GM12801 (cell line): Measurements from ENCODE around the gene GRM7.

ENCODE experiments used
- TF ChIP-seq, protein P1 (sequence below): IDR thresholded peaks from one replicate; pipeline ENCODE4 v1.5.1; 2011; ENCODE audit warnings: control low read depth; ENCODE audit not compliant: insufficient read length; ENCODE audit errors: extremely low read depth

The GRM7 gene

DNA sequence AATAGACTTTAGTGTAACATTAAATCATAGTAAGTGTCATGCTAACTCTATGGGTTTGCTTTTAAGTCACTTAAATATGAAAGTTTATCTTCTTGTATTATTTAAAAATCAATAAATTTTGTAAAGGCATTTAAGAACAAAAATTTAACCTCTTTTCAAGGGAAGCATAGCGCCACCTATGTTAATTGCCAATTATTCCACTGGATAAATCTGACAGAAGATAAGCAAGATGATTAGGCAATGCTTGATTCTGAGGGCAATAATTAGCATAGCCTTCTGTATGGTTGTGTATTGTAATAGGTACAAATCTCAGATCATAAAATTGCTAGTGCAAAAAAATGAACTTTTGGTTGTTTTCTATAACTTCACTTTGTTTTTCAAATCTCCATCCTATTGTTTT, 560.1 kb downstream of the GRM7 start:
- TF ChIP-seq, protein P1, sequence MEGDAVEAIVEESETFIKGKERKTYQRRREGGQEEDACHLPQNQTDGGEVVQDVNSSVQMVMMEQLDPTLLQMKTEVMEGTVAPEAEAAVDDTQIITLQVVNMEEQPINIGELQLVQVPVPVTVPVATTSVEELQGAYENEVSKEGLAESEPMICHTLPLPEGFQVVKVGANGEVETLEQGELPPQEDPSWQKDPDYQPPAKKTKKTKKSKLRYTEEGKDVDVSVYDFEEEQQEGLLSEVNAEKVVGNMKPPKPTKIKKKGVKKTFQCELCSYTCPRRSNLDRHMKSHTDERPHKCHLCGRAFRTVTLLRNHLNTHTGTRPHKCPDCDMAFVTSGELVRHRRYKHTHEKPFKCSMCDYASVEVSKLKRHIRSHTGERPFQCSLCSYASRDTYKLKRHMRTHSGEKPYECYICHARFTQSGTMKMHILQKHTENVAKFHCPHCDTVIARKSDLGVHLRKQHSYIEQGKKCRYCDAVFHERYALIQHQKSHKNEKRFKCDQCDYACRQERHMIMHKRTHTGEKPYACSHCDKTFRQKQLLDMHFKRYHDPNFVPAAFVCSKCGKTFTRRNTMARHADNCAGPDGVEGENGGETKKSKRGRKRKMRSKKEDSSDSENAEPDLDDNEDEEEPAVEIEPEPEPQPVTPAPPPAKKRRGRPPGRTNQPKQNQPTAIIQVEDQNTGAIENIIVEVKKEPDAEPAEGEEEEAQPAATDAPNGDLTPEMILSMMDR, result no peak

DNA sequence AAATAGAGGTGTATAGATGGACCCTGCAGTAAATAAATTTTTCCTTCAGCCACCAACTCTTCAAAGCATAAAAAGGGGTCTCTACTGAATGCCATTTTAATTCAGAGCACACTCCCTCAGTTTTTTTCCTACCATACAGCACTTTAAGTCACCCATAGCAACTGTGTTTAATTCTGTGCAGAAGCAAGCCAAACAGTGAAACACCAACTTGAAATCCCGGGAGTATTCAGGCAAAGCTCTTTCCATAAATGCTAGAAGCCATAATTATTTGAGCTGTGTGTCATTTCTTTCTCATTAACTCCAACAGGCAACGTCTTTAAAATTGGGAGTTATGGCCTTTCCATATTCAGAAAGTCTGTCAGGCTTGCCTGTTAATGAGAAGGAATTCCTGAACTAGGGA, 562.1 kb downstream of the GRM7 start:
- TF ChIP-seq, protein P1, result no peak

DNA sequence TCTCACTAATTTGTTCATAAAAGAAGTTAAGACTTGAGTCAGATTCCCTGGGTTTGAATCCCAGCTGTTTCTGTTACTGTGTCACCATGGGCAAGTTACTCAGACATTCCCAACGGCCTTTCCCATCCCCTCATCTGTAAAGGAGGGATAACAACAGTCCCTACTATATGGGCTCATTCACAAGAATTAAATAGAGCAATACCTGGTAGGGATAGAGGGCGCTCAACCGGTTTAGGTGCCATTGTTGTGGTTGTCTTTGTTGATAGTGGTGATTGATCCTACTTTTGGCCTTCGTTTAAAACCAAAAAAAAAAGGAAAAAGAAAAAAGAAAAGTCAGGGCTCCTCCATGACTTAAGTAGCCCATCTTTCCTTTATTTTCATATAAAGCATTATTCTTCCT, 563.1 kb downstream of the GRM7 start:
- TF ChIP-seq, protein P1, result no peak

DNA sequence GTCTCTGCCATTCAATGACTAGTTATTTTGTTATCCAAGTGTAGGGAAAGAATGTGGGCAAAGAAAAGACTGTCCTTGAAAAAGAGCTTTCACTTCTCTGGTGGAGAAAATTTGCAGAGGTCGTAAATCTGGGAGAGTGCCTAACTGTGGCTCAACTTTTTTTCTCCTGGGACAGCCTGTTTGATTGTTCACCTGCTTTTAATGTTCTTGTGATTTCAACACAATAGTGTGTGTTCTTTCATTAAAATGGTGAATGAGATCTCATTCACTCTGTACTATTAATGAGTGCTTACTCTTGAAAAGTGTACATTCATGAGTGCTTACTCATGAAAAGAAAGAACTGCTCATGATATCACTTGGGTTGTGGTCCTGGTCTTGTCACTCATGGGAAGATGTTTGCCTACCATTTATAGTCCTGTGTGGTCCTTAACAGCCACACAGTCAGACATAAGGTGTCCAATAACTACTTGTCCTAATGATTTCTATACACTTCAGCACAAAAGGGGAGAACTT, 567.3 kb downstream of the GRM7 start:
- TF ChIP-seq, protein P1, result no peak

DNA sequence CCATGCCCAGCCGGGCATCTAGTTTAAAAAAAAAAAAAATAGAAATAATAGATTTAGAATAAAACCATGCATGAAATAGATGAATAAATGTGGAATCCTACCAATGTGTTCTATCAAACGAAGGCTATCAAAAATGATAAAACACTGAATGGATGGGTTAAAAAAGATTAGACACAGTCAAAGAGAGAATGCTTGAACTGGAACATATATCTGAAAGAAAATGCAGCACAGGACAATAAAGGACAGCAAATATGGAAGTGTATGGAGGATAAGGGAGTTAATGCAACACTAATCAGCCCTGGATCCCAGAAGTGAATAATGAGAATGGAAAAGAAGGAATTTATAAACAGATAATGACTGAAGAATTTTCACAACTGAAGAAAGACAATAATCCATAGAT, 571.7 kb downstream of the GRM7 start:
- TF ChIP-seq, protein P1, result no peak

DNA sequence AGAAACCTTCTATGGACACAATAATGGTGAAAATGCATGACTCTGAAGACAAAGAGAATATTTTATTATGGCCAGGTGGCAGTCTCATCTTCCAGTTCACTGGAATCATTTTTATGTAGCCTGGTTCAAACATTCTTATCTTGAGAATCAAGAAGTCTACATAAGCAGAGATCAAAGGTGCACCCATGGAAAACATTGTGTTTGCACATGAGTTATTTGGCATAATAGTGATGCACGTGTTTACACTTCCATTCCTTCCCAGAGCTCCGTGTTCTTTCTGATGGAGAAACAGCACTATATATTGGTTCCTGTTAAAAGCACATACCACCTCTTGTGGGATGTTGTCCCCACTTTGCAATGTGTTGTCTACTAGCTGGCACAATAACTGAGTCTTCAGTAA, 572.2 kb downstream of the GRM7 start:
- TF ChIP-seq, protein P1, result no peak

DNA sequence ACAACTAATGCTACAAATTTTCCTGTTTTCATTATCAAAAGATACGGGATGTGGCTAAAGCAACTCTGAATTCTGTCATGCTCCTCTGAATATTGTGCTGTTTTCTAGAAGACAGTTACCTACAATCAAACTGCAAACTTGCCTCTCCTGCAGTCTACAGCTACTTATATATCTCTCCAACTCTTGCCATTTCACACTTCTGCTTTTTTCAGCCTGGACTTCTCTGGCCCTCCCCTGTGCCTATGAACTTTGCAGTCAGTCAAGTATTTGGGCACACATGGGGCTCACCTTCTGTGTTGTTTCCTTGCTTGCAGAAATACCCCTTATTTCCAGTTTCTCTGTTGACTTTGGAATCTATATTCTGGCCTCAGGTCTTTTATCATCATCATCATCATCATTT, 575.6 kb downstream of the GRM7 start:
- TF ChIP-seq, protein P1, result no peak

DNA sequence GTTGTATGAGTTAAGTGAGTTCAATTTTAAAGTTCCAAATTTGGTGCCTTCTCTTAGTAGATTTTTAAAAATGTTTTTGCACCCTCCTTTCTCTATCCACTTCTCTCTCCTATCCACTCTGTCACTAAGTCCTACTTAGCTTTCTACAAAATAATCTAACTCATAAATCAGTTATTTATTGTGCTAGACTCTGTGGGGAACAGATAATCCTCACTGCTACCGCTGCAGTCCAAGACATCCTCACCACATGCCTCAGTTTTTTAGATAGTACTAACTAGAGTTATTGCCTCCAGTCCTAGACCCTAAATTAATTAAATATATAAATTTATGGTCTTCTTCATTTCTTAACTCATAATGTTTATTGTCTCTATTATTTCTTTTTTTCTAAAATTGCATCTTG, 576.3 kb downstream of the GRM7 start:
- TF ChIP-seq, protein P1, result no peak
